Stomach (tissue), 4 donors: Measurements from ENCODE around the gene NR2C1.

ENCODE experiments used
- EP300 ChIP-seq: sonication (generic); formaldehyde crosslinking; IDR thresholded peaks from one replicate; pipeline ENCODE4 v1.6.1; 2017; ENCODE audit warnings: antibody characterized with exemption
- POLR2A ChIP-seq, 4 donors: fragments of 450-650 bp; IDR thresholded peaks; one replicate each; pipeline ENCODE4 v1.6.1; 2016; ENCODE audit warnings: antibody characterized with exemption in 4 of 4, control low read depth in 2 of 4, mild to moderate bottlenecking in 1 of 4, moderate library complexity in 1 of 4
- POLR2AphosphoS5 ChIP-seq, 3 donors: sonication (generic); formaldehyde crosslinking; IDR thresholded peaks; one replicate each; pipeline ENCODE4 v1.6.1; 2016; ENCODE audit warnings: antibody characterized with exemption in 3 of 3
- TF ChIP-seq, protein P1 (sequence below), 7 experiments: fragments of 450-650 bp in 4 of 7; fragments of 200-600 bp in 3 of 7; sonication (generic) in 3 of 7; IDR thresholded peaks; one replicate each; pipeline ENCODE4 v1.5.1; 2016 to 2019; ENCODE audit warnings: antibody characterized with exemption in 7 of 7, control low read depth in 2 of 7, mild to moderate bottlenecking in 1 of 7

DNA sequence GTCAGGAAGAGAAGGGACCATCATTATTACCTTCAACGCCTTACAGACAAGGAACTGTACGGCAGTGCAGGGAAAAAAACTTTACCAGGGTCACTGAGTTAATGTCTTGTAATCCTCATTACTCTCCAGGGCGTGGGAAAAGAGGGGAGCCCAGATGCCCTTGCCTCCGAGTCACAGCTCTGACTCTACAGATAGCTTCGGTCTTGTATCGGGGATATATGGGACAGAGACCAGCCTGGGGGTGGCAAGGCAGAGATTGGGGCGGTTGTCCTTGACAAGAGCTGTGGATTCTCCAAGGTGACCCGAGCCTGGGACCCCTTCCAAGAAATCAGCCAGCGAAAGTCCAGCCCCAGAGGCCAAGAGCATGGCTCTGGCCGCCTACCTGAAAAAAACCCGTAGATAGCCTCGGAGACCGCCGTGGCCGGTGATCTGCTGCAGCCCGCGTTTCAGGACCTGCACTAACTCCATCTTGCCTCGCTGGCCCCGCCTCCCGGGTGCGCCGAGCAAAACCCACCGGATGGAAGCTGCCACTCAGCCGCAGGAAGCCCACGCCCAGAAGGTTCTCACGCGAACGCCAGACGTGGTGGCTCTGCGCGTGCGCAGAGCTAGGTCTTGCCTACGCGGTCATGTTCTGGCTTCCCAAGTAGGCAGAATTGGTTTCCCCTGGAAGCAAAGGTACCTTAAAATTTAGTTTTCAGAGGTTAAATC lies 70.1 kb downstream of the NR2C1 start, which contains the start of gene NDUFA12:
- TF ChIP-seq, protein P1, sequence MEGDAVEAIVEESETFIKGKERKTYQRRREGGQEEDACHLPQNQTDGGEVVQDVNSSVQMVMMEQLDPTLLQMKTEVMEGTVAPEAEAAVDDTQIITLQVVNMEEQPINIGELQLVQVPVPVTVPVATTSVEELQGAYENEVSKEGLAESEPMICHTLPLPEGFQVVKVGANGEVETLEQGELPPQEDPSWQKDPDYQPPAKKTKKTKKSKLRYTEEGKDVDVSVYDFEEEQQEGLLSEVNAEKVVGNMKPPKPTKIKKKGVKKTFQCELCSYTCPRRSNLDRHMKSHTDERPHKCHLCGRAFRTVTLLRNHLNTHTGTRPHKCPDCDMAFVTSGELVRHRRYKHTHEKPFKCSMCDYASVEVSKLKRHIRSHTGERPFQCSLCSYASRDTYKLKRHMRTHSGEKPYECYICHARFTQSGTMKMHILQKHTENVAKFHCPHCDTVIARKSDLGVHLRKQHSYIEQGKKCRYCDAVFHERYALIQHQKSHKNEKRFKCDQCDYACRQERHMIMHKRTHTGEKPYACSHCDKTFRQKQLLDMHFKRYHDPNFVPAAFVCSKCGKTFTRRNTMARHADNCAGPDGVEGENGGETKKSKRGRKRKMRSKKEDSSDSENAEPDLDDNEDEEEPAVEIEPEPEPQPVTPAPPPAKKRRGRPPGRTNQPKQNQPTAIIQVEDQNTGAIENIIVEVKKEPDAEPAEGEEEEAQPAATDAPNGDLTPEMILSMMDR (IDR thresholded peaks at IDR 0.05) = no peak
- TF ChIP-seq POLR2A (IDR thresholded peaks at IDR 0.05) (no peak), EP300 (no peak), POLR2AphosphoS5 (IDR thresholded peaks at IDR 0.05) (peak; percentile 72 to 95 (median 83))
